ENCODE data around the gene RTL1. TPM values are rescaled to one million over a fixed set of nuclear protein-coding genes. Genes with fewer than 3 reads are reported as not detected.
A peak's percentile ranks its signal among the peaks of the same experiment; 100 is the strongest.

RTL1 gene
- total RNA-seq, 1 donor from 2014 or later = not detected

- intact Hi-C loops (cut with DNase I) = no loop called here
- H3K27ac ChIP-seq = no peak overlapping the region
- no peaks in the 10 kb centered on the region for H3K9me3 ChIP-seq
- no peaks in the 10 kb centered on the region for H3K27me3 ChIP-seq
- no peak overlapping the region for H3K4me3 ChIP-seq
- H3K36me3 ChIP-seq = no peaks in the 10 kb centered on the region
- ATAC-seq = no peak
- no peaks in the 10 kb centered on the region for H3K4me1 ChIP-seq
- TF ChIP-seq CTCF (IDR thresholded peaks at IDR 0.05) = no peak
- peak; percentile 49 for DNase-seq
Observed at GRCh38 chr14:100864960-100865681, 38.4 kb downstream of the RTL1 start.

GRCh38 chr14:100864206-100864605 lies 39.3 kb downstream of the RTL1 start:
- DNase-seq (peak; percentile 42), ATAC-seq (no peak)
- no peak overlapping the region for H3K27ac ChIP-seq
- TF ChIP-seq CTCF (IDR thresholded peaks at IDR 0.05) = no peak
- H3K36me3 ChIP-seq = no peaks in the 10 kb centered on the region
- intact Hi-C loops (cut with DNase I) = no loop called here
- H3K4me1 ChIP-seq = no peaks in the 10 kb centered on the region
- H3K27me3 ChIP-seq = no peaks in the 10 kb centered on the region
- H3K4me3 ChIP-seq = no peak overlapping the region
- H3K9me3 ChIP-seq = no peaks in the 10 kb centered on the region

GRCh38 chr14:100862793-100863192 lies 40.7 kb downstream of the RTL1 start:
- intact Hi-C loops (cut with DNase I) = no loop called here

GRCh38 chr14:100862277-100862676 lies 41.2 kb downstream of the RTL1 start:
- no peak for ATAC-seq
- TF ChIP-seq CTCF (IDR thresholded peaks at IDR 0.05) = no peak
- Histone ChIP-seq H3K27me3 (peaks cover 7% of the 10 kb centered on the region), H3K27ac (no peak overlapping the region), H3K9me3 (no peaks in the 10 kb centered on the region), H3K36me3 (no peaks in the 10 kb centered on the region), H3K4me3 (no peak overlapping the region), H3K4me1 (no peaks in the 10 kb centered on the region)
- DNase-seq = peak; percentile 40
- intact Hi-C loops (cut with DNase I) = no loop called here

More at GRCh38 chr14:100862793-100863192, 40.7 kb downstream of the RTL1 start:
- no peak overlapping the region for H3K4me3 ChIP-seq
- H3K9me3 ChIP-seq = no peaks in the 10 kb centered on the region
- no peak for ATAC-seq
- peaks cover 5% of the 10 kb centered on the region for H3K27me3 ChIP-seq
- no peak for DNase-seq
- no peaks in the 10 kb centered on the region for H3K36me3 ChIP-seq
- no peak overlapping the region for H3K27ac ChIP-seq
- TF ChIP-seq CTCF (IDR thresholded peaks at IDR 0.05) = no peak
- H3K4me1 ChIP-seq = no peaks in the 10 kb centered on the region

- Histone ChIP-seq H3K27me3 (peaks cover 7% of the 10 kb centered on the region), H3K9me3 (no peaks in the 10 kb centered on the region), H3K27ac (no peak overlapping the region), H3K4me1 (no peaks in the 10 kb centered on the region), H3K36me3 (no peaks in the 10 kb centered on the region), H3K4me3 (no peak overlapping the region)
- DNase-seq (no peak), ATAC-seq (no peak)
- TF ChIP-seq CTCF (IDR thresholded peaks at IDR 0.05) = no peak
- intact Hi-C loops (cut with DNase I) = no loop called here
Observed at GRCh38 chr14:100861937-100862247, 41.6 kb downstream of the RTL1 start.
